Psoas muscle (tissue), 8 donors: Measurements from ENCODE around the gene BHLHA15. TPM values are rescaled to one million over a fixed set of nuclear protein-coding genes. Genes with fewer than 3 reads are reported as not detected.

ENCODE experiments used
- ATAC-seq, 4 donors: fragments of 200-7000 bp; cut with Tn5 transposase; one replicate each; pipeline ENCODE4 v1.9.1; 2020; ENCODE audit warnings: moderate library complexity in 3 of 4, mild to moderate bottlenecking in 2 of 4
- DNase-seq, 2 donors: peaks; one replicate each; pipeline ENCODE4 v3.0.0-alpha.2; 2020
- H3K27ac ChIP-seq: fragments of 200-600 bp; one replicate; pipeline ENCODE4 v1.8.0; 2022
- H3K27me3 ChIP-seq, 3 donors: fragments of 200-600 bp in 1 of 3; one replicate each; pipeline versions ENCODE4 v1.6.1 to v1.8.0; 2013 to 2022; ENCODE audit warnings: low read length in 2 of 3, mild to moderate bottlenecking in 2 of 3, moderate library complexity in 1 of 3; ENCODE audit not compliant: insufficient read depth in 3 of 3
- H3K36me3 ChIP-seq, 2 donors: fragments of 200-600 bp in 1 of 2; one replicate each; pipeline versions ENCODE4 v1.6.1 to v1.8.0; 2013 to 2022; ENCODE audit warnings: low read depth in 1 of 2, mild to moderate bottlenecking in 1 of 2, moderate library complexity in 1 of 2; ENCODE audit not compliant: insufficient read depth in 1 of 2
- H3K4me1 ChIP-seq: fragments of 200-600 bp; one replicate; pipeline ENCODE4 v1.8.0; 2022
- H3K4me3 ChIP-seq: fragments of 200-600 bp; one replicate; pipeline ENCODE4 v1.8.0; 2022; ENCODE audit warnings: mild to moderate bottlenecking
- H3K9me3 ChIP-seq: fragments of 200-600 bp; one replicate; pipeline ENCODE4 v1.8.0; 2022
- WGBS, 3 donors: extraction: QIAGEN DNeasy Blood & Tissue Kit; methylation state at CpG; one replicate each; pipeline versions ENCODE4 v1.1.6 to v1.1.7; 2013; 5-methylcytosine and 5-hydroxymethylcytosine counted together
- intact Hi-C, 2 donors: fragments of 100-400 bp; cut with DNase I; formaldehyde crosslinking; loops; one replicate each; pipeline versions ENCODE4 v1.11.0 to v1.14.2; 2022
- polyA plus RNA-seq, 3 donors: library from polyadenylated mRNA; stranded (reverse); fragments of 200-250 nt; gene quantifications; one replicate each; pipeline ENCODE4 v1.2.3, GENCODE V29; 2013
- total RNA-seq, 4 donors: library from RNA; stranded (reverse); fragmentation: NEBNext Ultra II Directional in 2 of 4; extraction: Animal tissue kit (Norgen Biotek cat#: 25700) in 2 of 4; gene quantifications; one replicate each; pipeline versions ENCODE4 v1.2.1 to v1.2.4, GENCODE V29; 2021 to 2023
- TF ChIP-seq, protein P1 (sequence below): fragments of 200-600 bp; IDR thresholded peaks from one replicate; pipeline ENCODE4 v1.8.0; 2022; ENCODE audit warnings: antibody characterized with exemption
- donor health status: healthy with polysubstance abuse.
- donor health status: DM: no; HTN: no; CAD: no; lungs with moderate emphysema.
- donor health status: Bipolar disorder and iron deficiency.
- donor health status: healthy.
- donor health status: DM: yes; HTN: yes; CAD: no.
- donor health status: DM: no; HTN: no; CAD: no.
- donor health status: DM: no; HTN: no; CAD: no.
- donor health status: DM: yes; HTN: yes; CAD: no.

Gene BHLHA15
- total and polyA plus RNA-seq, 7 donors = not detected

GRCh38 chr7:98200364-98200763 is 10.9 kb upstream of the BHLHA15 start:
- no peaks in the 10 kb centered on the region for H3K9me3 ChIP-seq
- H3K27me3 ChIP-seq = no peaks in the 10 kb centered on the region
- intact Hi-C loops = no loop called here
- no peak overlapping the region for H3K4me3 ChIP-seq
- no peak overlapping the region for H3K27ac ChIP-seq
- WGBS, 3 donors = 86 to 90% (median 88%) methylated on average over 6 of the region's 6 CpGs
- H3K4me1 ChIP-seq = no peaks in the 10 kb centered on the region
- H3K36me3 ChIP-seq = peaks cover 0 to 46% of the 10 kb centered on the region in 2 donors
- DNase-seq = no peak
- TF ChIP-seq, protein P1, sequence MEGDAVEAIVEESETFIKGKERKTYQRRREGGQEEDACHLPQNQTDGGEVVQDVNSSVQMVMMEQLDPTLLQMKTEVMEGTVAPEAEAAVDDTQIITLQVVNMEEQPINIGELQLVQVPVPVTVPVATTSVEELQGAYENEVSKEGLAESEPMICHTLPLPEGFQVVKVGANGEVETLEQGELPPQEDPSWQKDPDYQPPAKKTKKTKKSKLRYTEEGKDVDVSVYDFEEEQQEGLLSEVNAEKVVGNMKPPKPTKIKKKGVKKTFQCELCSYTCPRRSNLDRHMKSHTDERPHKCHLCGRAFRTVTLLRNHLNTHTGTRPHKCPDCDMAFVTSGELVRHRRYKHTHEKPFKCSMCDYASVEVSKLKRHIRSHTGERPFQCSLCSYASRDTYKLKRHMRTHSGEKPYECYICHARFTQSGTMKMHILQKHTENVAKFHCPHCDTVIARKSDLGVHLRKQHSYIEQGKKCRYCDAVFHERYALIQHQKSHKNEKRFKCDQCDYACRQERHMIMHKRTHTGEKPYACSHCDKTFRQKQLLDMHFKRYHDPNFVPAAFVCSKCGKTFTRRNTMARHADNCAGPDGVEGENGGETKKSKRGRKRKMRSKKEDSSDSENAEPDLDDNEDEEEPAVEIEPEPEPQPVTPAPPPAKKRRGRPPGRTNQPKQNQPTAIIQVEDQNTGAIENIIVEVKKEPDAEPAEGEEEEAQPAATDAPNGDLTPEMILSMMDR = no peak
- no peak for ATAC-seq

- TF ChIP-seq, protein P1 = no peak
- H3K27me3 ChIP-seq = no peaks in the 10 kb centered on the region
- no peaks in the 10 kb centered on the region for H3K4me1 ChIP-seq
- 79 to 85% (median 84%) methylated on average over 15 of the region's 15 CpGs for WGBS, 3 donors
- peaks cover 0 to 50% of the 10 kb centered on the region in 2 donors for H3K36me3 ChIP-seq
- ATAC-seq = no peak
- no peak overlapping the region for H3K27ac ChIP-seq
- DNase-seq = no peak
- no peak overlapping the region for H3K4me3 ChIP-seq
- intact Hi-C loops = no loop called here
- H3K9me3 ChIP-seq = no peaks in the 10 kb centered on the region
Measured at GRCh38 chr7:98202367-98203195, 8.7 kb upstream of the BHLHA15 start.

DNA sequence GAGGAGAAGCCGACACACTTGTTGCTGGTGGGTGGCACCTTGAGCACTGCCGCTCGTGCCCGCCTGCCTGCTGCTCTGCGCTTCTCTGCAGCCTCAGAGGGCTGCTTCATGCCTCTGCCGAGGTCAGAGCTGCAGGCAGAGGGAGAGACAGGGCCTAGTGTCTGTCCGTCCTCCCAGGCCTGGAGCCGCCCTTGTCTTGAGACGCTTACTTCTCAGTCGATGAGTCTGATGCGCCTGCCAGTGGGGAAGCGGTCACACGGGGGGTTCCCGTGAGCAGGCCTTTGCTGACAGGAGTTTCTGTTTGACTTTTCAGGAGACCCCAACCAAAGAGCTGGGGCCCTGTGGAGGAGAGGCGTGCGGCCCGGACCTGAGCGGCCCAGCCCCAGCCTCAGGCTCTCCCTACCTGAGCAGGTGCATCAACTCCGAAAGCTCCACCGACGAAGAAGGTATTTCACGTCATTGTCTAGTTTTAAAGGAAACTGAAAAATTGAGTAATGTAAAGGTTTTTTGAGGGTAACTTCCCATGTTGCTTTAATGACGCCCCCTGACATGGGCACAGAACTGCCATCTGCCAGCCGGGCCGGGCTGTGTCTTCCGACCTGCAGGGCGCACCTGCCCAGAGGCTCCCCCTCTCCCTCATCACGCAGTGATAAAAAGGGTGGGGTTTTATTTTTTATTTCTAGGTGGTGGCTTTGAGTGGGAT is 7.8 kb upstream of the BHLHA15 start:
- H3K4me3 ChIP-seq = no peak overlapping the region
- TF ChIP-seq, protein P1 = no peak
- 94 to 95% (median 95%) methylated on average over 28 of the region's 28 CpGs for WGBS, 3 donors
- ATAC-seq (no peak), DNase-seq (no peak)
- H3K36me3 ChIP-seq = peaks cover 0 to 54% of the 10 kb centered on the region in 2 donors
- no peaks in the 10 kb centered on the region for H3K4me1 ChIP-seq
- H3K9me3 ChIP-seq = no peaks in the 10 kb centered on the region
- H3K27me3 ChIP-seq = no peaks in the 10 kb centered on the region
- intact Hi-C loops = no loop called here
- H3K27ac ChIP-seq = no peak overlapping the region

GRCh38 chr7:98203964-98204605 is 7.2 kb upstream of the BHLHA15 start:
- intact Hi-C loops = no loop called here
- Histone ChIP-seq H3K4me3 (no peak overlapping the region), H3K36me3 (peaks cover 0 to 58% of the 10 kb centered on the region in 2 donors), H3K9me3 (no peaks in the 10 kb centered on the region), H3K4me1 (no peaks in the 10 kb centered on the region), H3K27me3 (no peaks in the 10 kb centered on the region), H3K27ac (no peak overlapping the region)
- no peak for DNase-seq
- TF ChIP-seq, protein P1 = no peak
- 96 to 97% (median 96%) methylated on average over 18 of the region's 18 CpGs for WGBS, 3 donors
- no peak for ATAC-seq
